HG03354 (cell line): ENCODE measurements around the gene S100A16.
"Not testable (repeated sequence)": the region's sequence is repeated elsewhere in the genome, so short reads cannot be mapped to it uniquely, and the experiment has no call there.

Experiments
- ATAC-seq: cut with Tn5 transposase; IDR thresholded peaks from one replicate; pipeline ENCODE4 v1.9.1; 2021; ENCODE audit warnings: mild to moderate bottlenecking; ENCODE audit not compliant: unreplicated experiment, poor library complexity, severe bottlenecking

Gene S100A16

GRCh38 chr1:153597206-153597605 lies 15.7 kb downstream of the S100A16 start:
- ATAC-seq = no peak

- ATAC-seq = no peak
These were observed 20.2 kb downstream of the S100A16 start for GRCh38 chr1:153592748-153593147.

- no peak for ATAC-seq
These were observed 24.5 kb downstream of the S100A16 start for GRCh38 chr1:153588482-153588881.

DNA sequence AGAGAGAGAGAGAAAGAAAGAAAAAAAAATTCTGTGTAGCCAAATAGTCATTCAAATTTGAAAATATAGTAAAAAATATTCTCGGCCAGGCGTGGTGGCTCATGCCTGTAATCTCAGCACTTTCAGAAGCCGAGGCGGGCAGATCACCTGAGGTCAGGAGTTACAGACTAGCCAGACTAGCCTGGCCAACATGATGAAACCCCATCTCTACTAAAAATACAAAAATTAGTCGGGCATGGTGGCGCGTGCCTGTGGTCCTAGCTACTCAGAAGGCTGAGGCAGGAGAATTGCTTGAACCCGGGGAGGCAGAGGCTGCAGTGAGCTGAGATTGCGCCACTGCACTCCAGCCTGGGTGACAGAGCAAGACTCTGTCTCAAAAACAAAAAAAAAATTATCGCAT lies 24.9 kb downstream of the S100A16 start:
- not testable (repeated sequence) for ATAC-seq

- ATAC-seq = no peak
These were observed 25.6 kb downstream of the S100A16 start for GRCh38 chr1:153587314-153587713.

- ATAC-seq = no peak
These were observed 26.6 kb downstream of the S100A16 start for GRCh38 chr1:153586347-153586746.

GRCh38 chr1:153585006-153585405 lies 27.9 kb downstream of the S100A16 start:
- ATAC-seq = no peak

GRCh38 chr1:153583976-153584375 lies 29.0 kb downstream of the S100A16 start:
- no peak for ATAC-seq

GRCh38 chr1:153583514-153583913 lies 29.4 kb downstream of the S100A16 start:
- not testable (repeated sequence) for ATAC-seq

- ATAC-seq = not testable (repeated sequence)
These were observed 30.1 kb downstream of the S100A16 start for GRCh38 chr1:153582836-153583235.

- no peak for ATAC-seq
These were observed 34.0 kb downstream of the S100A16 start for GRCh38 chr1:153578936-153579335.

DNA sequence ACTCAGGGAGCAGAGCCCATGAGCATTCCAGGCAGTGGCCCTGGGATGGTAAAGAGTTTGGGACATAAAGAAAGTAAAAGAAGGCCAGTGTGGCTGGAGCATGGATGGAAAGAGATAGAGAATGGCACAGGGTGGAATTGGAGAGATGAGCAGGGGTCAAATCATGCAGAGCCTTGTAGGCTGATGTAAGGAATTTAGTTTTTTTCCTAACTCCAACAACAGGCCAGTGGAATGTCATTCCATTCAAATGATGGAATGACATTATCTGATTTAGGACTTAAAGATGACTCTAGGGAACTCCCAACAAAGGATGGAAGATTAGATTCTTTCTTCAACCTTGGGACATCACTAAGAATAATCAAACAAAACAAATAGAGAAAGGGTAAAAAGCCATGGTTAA lies 34.4 kb downstream of the S100A16 start:
- ATAC-seq = no peak

- ATAC-seq = no peak
These were observed 35.3 kb downstream of the S100A16 start for GRCh38 chr1:153577624-153578051.

DNA sequence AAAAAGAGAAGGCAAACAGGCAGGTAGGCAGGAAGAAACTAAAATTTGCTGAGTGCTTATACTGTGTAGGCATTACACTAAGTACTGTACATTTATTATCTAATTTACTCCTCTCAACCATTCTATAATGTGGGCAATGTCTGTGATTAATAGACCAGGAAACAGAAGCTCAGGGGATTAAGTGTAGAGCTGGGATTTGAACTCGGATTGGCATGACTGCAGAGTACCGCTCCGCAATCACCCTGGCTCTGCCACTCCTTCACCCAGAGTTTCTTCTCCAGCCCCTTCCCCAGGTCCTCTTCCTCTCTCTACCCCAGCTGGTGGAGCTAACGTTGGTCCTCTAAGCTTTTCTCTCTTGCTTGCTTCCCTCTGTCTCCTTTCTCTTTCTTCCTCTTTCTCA lies 35.8 kb downstream of the S100A16 start:
- ATAC-seq = no peak

DNA sequence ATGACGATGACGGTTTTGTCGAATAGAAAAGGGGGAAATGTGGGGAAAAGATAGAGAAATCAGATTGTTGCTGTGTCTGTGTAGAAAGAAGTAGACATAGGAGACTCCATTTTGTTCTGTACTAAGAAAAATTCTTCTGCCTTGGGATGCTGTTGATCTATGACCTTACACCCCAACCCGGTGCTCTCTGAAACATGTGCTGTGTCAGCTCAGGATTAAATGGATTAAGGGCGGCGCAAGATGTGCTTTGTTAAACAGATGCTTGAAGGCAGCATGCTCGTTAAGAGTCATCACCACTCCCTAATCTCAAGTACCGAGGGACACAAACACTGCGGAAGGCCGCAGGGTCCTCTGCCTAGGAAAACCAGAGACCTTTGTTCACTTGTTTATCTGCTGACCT lies 37.4 kb downstream of the S100A16 start:
- not testable (repeated sequence) for ATAC-seq

DNA sequence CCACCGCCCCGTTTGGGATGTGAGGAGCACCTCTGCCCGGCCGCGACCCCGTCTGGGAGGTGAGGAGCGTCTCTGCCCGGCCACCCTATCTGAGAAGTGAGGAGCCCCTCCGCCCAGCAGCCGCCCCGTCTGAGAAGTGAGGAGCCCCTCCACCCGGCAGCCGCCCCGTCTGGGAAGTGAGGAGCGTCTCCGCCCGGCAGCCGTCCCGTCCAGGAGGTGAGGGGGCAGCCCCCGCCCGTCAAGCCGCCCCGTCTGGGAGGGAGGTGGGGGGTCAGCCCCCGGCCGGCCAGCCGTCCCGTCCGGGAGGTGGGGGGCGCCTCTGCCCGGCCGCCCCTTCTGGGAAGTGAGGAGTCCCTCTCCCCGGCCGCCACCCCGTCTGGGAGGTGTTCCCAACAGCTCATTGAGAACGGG lies 37.9 kb downstream of the S100A16 start:
- not testable (repeated sequence) for ATAC-seq

- no peak for ATAC-seq
These were observed 39.6 kb downstream of the S100A16 start for GRCh38 chr1:153573351-153573750.

- ATAC-seq = no peak
These were observed 40.3 kb downstream of the S100A16 start for GRCh38 chr1:153572569-153573015.

DNA sequence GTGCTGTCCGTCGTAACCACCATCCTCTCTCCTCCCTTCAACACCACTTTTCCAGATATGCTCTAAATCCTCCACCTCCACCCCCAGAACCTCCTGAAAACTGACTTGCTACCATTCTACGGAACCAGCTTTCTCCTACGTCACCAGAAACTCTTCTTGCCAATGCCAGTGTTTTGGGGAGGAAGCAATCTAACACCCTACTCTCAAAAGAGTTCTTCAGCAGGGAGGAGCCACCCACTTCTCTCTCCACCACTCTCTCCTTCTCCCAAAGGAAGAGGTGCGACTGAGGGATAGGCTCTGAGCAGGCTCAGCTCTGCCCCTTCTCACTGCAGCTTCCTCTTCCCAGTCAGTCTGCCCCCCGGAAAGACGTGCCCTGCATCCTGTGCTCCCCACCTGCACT lies 41.2 kb downstream of the S100A16 start:
- no peak for ATAC-seq

GRCh38 chr1:153570874-153571273 lies 42.1 kb downstream of the S100A16 start:
- no peak for ATAC-seq

GRCh38 chr1:153569465-153569864 lies 43.5 kb downstream of the S100A16 start:
- ATAC-seq = no peak

DNA sequence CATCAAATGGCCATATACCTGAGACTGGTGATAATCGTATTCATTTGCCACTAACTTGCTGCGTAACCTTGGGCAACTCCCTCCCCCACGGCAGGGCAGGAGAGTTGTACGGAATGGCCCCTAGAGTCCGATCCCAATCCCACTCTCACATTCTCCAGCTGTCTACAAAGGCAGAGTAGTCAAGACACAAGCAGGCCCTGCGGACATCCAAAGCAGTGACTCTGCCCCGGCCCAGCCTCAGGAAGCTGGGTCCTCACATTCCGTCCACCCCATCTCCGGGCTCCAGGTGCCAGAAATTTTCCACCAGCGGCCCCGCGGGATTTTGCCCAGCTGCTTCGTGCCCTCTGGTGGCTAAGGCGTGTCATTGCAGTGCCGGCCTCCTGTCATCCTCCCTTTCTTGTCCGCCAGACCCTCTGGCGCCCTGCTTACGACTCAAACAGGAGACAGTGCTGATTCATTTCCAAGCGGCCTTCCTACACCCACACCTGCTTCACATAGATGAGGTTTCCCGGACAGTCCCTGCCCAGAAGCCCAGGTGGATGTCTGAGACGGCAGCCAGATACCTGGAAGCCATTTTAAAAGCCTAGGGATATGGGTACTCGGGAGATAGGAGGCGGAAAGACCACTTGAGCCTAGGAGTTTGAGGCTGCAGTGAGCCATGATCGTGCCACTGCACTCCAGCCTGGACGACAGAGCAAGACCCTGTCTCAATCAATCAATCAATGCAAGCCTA lies 44.4 kb downstream of the S100A16 start:
- no peak for ATAC-seq
